Smooth muscle cell of the brain vasculature (primary cell): Measurements from ENCODE around the gene MRPL2.

Experiments used
- DNase-seq: peaks from one replicate; pipeline ENCODE4 v3.0.0-alpha.2; 2012; ENCODE audit warnings: low read depth, low spot score

The MRPL2 gene

GRCh38 chr6:43021270-43022047 is 37.8 kb downstream of the MRPL2 start, which contains the start of gene RRP36:
TSS of gene RRP36 (plus strand) at chr6:43021623. CDS start at chr6:43021655, 32 bp downstream.
- DNase-seq: no peak

GRCh38 chr6:43020847-43021246 is 38.4 kb downstream of the MRPL2 start:
- no peak for DNase-seq

GRCh38 chr6:43020052-43020705 is 39.1 kb downstream of the MRPL2 start:
- DNase-seq: no peak

GRCh38 chr6:43019152-43019551 is 40.1 kb downstream of the MRPL2 start:
- DNase-seq: no peak

GRCh38 chr6:43016943-43017334 is 42.3 kb downstream of the MRPL2 start:
- DNase-seq: no peak

GRCh38 chr6:43016176-43016942 is 42.9 kb downstream of the MRPL2 start:
- no peak for DNase-seq

- no peak for DNase-seq
These were observed 44.8 kb downstream of the MRPL2 start for GRCh38 chr6:43014434-43014909.

- DNase-seq: peak; percentile 99
These were observed 45.3 kb downstream of the MRPL2 start, which contains the start of the genes KLHDC3 and MEA1 for GRCh38 chr6:43013843-43014433. TSS of gene KLHDC3 (plus strand) at chr6:43014249. CDS start at chr6:43017193, 2,944 bp downstream. TSS of gene MEA1 (minus strand) at chr6:43013946. CDS start at chr6:43013813, 133 bp downstream.

- DNase-seq: no peak
These were observed 46.0 kb downstream of the MRPL2 start for GRCh38 chr6:43013097-43013842.

- no peak for DNase-seq
These were observed 46.9 kb downstream of the MRPL2 start for GRCh38 chr6:43012364-43012763.

- no peak for DNase-seq
These were observed 48.0 kb downstream of the MRPL2 start for GRCh38 chr6:43011207-43011606.

GRCh38 chr6:43009124-43009523 is 50.1 kb downstream of the MRPL2 start:
- no peak for DNase-seq

- no peak for DNase-seq
These were observed 52.1 kb downstream of the MRPL2 start for GRCh38 chr6:43007126-43007525.

GRCh38 chr6:43006251-43006650 is 53.0 kb downstream of the MRPL2 start:
- no peak for DNase-seq

GRCh38 chr6:43005844-43006243 is 53.4 kb downstream of the MRPL2 start:
- no peak for DNase-seq
